ENCODE data around the gene TMUB2.

Gene TMUB2

GRCh38 chr17:44241106-44241624, 54.4 kb downstream of the TMUB2 start:
- no peaks in the 10 kb centered on the region for H3K9me3 ChIP-seq (ENCODE audit: severe bottlenecking)
- no peak overlapping the region for H3K27ac ChIP-seq
- no peak for TF ChIP-seq CTCF (IDR thresholded peaks at IDR 0.05; ENCODE audit: low read depth, low read length)
- no peaks in the 10 kb centered on the region for H3K27me3 ChIP-seq (ENCODE audit: insufficient read depth, low read depth, severe bottlenecking)
- H3K4me3 ChIP-seq (ENCODE audit: low read depth, low read length), result no peak overlapping the region
- no peaks in the 10 kb centered on the region for H3K36me3 ChIP-seq
- DNase-seq, result no peak
